Thyroid gland (tissue), 4 donors: ENCODE results near the gene CLDN4. TPM values are rescaled to one million over a fixed set of nuclear protein-coding genes. Genes with fewer than 3 reads are reported as not detected.

Source experiments
- DNase-seq, 2 donors: peaks; one replicate each; pipeline ENCODE4 v3.0.0-alpha.2; 2019
- H3K27ac ChIP-seq, 3 donors: fragments of 200-600 bp; sonication (generic); 1 replicate in 2 of 3; 2 replicates in 1 of 3; pipeline ENCODE4 v1.5.1; 2016 to 2019; ENCODE audit warnings: mild to moderate bottlenecking in 1 of 3, moderate library complexity in 1 of 3
- H3K27me3 ChIP-seq: fragments of 200-600 bp; sonication (generic); one replicate; pipeline ENCODE4 v1.5.1; 2019
- H3K36me3 ChIP-seq, 2 donors: fragments of 200-600 bp; sonication (generic); one replicate each; pipeline ENCODE4 v1.5.1; 2016 to 2019
- H3K4me1 ChIP-seq, 2 donors: fragments of 200-600 bp; sonication (generic); one replicate each; pipeline ENCODE4 v1.5.1; 2017 to 2019
- H3K4me3 ChIP-seq, 3 donors: fragments of 200-600 bp; sonication (generic); replicated peaks in 1 of 3; 1 replicate in 2 of 3; 2 replicates in 1 of 3; pipeline ENCODE4 v1.5.1; 2016; ENCODE audit warnings: mild to moderate bottlenecking in 1 of 3
- H3K9me3 ChIP-seq: fragments of 200-600 bp; sonication (generic); one replicate; pipeline ENCODE4 v1.5.1; 2017
- CTCF ChIP-seq, 6 experiments: fragments of 200-600 bp in 3 of 6; fragments of 450-650 bp in 3 of 6; sonication (generic) in 3 of 6; IDR thresholded peaks; one replicate each; pipeline ENCODE4 v1.5.1; 2016 to 2019; ENCODE audit warnings: antibody characterized with exemption in 6 of 6, mild to moderate bottlenecking in 2 of 6, inconsistent platforms in 1 of 6, moderate library complexity in 1 of 6
- POLR2A ChIP-seq, 2 donors: fragments of 450-650 bp; IDR thresholded peaks; one replicate each; pipeline ENCODE4 v1.6.1; 2017; ENCODE audit warnings: antibody characterized with exemption in 2 of 2, mild to moderate bottlenecking in 2 of 2, moderate library complexity in 1 of 2
- WGBS, 2 donors: methylation state at CpG; one replicate each; pipeline ENCODE4 v1.1.5; 2017; 5-methylcytosine and 5-hydroxymethylcytosine counted together
- intact Hi-C: fragments of 100-400 bp; cut with DNase I; formaldehyde crosslinking; loops from one replicate; pipeline ENCODE4 v1.15.1; 2023
- total RNA-seq, 4 donors: library from RNA; depleted of rRNA; stranded (reverse); fragments of >200 nt; gene quantifications; one replicate each; pipeline ENCODE4 v1.2.3, GENCODE V29; 2016

CLDN4 gene
- total RNA-seq, 4 donors from 2014 or later = 178 to 301 (median 196) TPM

GRCh38 chr7:73869011-73869798 is 38.4 kb downstream of the CLDN4 start:
- 56 to 59% methylated on average over 23 to 24 of the region's 24 CpGs for WGBS, 2 donors
- no peaks in the 10 kb centered on the region for H3K36me3 ChIP-seq
- intact Hi-C loops = loop anchor here (5.0 to 10.0 kb wide), 3 partner anchors 158 to 536 kb away; partner anchors contain the start of gene ELN
- H3K27ac ChIP-seq = no peak overlapping the region
- H3K4me3 ChIP-seq = no peak overlapping the region
- TF ChIP-seq CTCF (IDR thresholded peaks at IDR 0.05) (no peak), POLR2A (IDR thresholded peaks at IDR 0.05) (no peak)
- peaks cover 8 to 31% of the 10 kb centered on the region in 2 donors for H3K4me1 ChIP-seq
- H3K27me3 ChIP-seq = no peaks in the 10 kb centered on the region
- no peak for DNase-seq
- H3K9me3 ChIP-seq = no peaks in the 10 kb centered on the region

- TF ChIP-seq POLR2A (IDR thresholded peaks at IDR 0.05) = no peak
- DNase-seq = peak; percentile 80
- H3K4me1 ChIP-seq = peaks cover 8 to 31% of the 10 kb centered on the region in 2 donors
- WGBS, 2 donors = 37 to 41% methylated on average over 10 to 12 of the region's 15 CpGs
- H3K36me3 ChIP-seq = no peaks in the 10 kb centered on the region
- H3K27ac ChIP-seq = peak overlapping the region in 1 of 3 donors; percentile 6
- no peaks in the 10 kb centered on the region for H3K9me3 ChIP-seq
- H3K27me3 ChIP-seq = no peaks in the 10 kb centered on the region
- no peak overlapping the region for H3K4me3 ChIP-seq
- intact Hi-C loops = no loop called here
Observed at GRCh38 chr7:73870041-73870492, 39.3 kb downstream of the CLDN4 start.

GRCh38 chr7:73871163-73872011 is 40.6 kb downstream of the CLDN4 start:
- H3K4me1 ChIP-seq = peaks cover 8 to 31% of the 10 kb centered on the region in 2 donors
- intact Hi-C loops = no loop called here
- TF ChIP-seq POLR2A (IDR thresholded peaks at IDR 0.05) (no peak), CTCF (IDR thresholded peaks at IDR 0.05) (no peak)

GRCh38 chr7:73872056-73872908 is 41.5 kb downstream of the CLDN4 start:
- H3K36me3 ChIP-seq = no peaks in the 10 kb centered on the region
- DNase-seq = no peak
- intact Hi-C loops = no loop called here
- H3K4me3 ChIP-seq = no peak overlapping the region
- WGBS, 2 donors = 77 to 89% methylated on average over 3 to 13 of the region's 13 CpGs
- no peaks in the 10 kb centered on the region for H3K27me3 ChIP-seq
- peaks cover 8 to 31% of the 10 kb centered on the region in 2 donors for H3K4me1 ChIP-seq
- no peak overlapping the region for H3K27ac ChIP-seq
- TF ChIP-seq POLR2A (IDR thresholded peaks at IDR 0.05) = no peak
- TF ChIP-seq CTCF (IDR thresholded peaks at IDR 0.05) = no peak
- H3K9me3 ChIP-seq = no peaks in the 10 kb centered on the region

More at GRCh38 chr7:73871163-73872011, 40.6 kb downstream of the CLDN4 start:
- Histone ChIP-seq H3K27ac (no peak overlapping the region), H3K36me3 (no peaks in the 10 kb centered on the region), H3K9me3 (no peaks in the 10 kb centered on the region), H3K4me3 (no peak overlapping the region), H3K27me3 (no peaks in the 10 kb centered on the region)
- no peak for DNase-seq
- 90 to 94% methylated on average over 9 to 14 of the region's 20 CpGs for whole genome bisulfite sequencing, 2 donors

- DNase-seq = no peak
- TF ChIP-seq CTCF (IDR thresholded peaks at IDR 0.05) (no peak), POLR2A (IDR thresholded peaks at IDR 0.05) (no peak)
- Histone ChIP-seq H3K9me3 (no peaks in the 10 kb centered on the region), H3K27ac (no peak overlapping the region), H3K27me3 (no peaks in the 10 kb centered on the region), H3K4me1 (peaks cover 5 to 34% of the 10 kb centered on the region in 2 donors), H3K4me3 (no peak overlapping the region), H3K36me3 (no peaks in the 10 kb centered on the region)
- WGBS, 2 donors = 91 to 92% methylated on average over 8 of the region's 8 CpGs
- intact Hi-C loops = no loop called here
Observed at GRCh38 chr7:73876361-73876760, 45.6 kb downstream of the CLDN4 start.
